HG03280 (cell line): ENCODE data around the gene HIBADH.
"Not testable (repeated sequence)": the region's sequence is repeated elsewhere in the genome, so short reads cannot be mapped to it uniquely, and the experiment has no call there.

ENCODE experiments used
- ATAC-seq: cut with Tn5 transposase; IDR thresholded peaks from one replicate; pipeline ENCODE4 v1.9.1; 2021; ENCODE audit warnings: mild to moderate bottlenecking, moderate library complexity; ENCODE audit not compliant: unreplicated experiment

HIBADH gene

DNA sequence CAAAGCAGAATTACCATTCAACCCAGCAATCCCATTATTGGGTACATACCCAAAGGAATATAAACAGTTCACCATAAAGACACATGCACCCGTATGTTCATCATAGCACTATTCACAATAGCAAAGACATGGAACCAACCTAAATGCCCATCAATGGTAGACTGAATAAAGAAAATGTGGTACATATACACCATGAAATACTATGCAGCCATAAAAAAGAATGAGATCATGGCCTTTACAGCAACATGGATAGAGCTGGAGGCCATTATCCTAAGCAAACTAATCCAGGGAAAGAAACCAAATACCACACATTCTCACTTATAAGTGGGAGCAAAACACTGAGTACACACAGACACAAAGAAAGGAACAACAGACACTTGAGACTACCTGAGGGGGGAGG is 23.6 kb downstream of the HIBADH start:
- not testable (repeated sequence) for ATAC-seq

DNA sequence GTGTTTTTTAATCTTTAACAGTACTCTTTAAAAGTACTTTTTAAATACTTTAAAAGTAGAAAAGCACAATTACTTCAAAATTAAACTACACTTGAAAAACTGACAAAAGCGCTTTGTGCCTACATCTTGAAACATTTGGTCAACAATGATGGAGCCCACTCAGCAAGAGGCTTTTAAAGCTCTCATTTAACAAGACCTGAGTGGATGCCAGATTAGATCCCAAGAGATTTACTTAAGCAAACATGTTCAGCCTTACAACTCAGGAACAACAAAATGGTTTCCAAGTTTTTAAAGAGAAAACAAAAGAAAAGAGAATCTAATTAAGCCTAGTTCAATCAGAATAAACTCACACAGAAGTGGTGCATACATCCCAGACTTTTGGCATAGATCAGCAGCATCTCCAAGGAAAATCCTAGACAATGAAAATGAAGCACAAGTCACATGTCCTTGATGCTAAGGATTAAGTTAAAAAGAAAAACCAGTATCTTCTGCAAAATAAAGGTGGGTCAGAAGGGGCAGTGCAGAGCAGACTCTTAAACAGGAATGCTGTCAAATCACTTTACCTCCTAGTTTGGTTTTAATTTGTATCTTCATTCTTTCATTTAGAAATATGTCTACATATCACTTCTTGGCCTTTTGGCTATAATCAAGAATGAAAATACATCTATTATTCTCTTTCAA is 26.2 kb downstream of the HIBADH start:
- no peak for ATAC-seq

DNA sequence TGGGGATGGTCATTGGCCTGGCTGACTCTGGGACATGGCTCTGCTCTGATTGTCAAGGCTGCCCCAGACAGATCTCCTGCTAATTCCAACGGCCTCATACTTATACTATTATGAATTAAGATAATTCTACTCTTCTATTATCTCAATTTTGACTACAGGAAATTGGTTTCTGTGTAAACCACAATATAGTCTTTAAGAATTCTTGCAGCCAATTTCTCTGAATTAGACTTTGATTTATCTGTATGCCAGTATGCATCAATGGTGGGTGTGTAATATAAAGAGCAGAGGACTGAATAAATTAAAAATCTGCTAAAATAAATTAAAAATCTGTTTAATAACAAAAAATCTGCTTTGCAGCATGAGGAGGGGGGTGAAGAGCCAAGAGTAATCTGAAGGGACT is 27.0 kb downstream of the HIBADH start:
- ATAC-seq = no peak

DNA sequence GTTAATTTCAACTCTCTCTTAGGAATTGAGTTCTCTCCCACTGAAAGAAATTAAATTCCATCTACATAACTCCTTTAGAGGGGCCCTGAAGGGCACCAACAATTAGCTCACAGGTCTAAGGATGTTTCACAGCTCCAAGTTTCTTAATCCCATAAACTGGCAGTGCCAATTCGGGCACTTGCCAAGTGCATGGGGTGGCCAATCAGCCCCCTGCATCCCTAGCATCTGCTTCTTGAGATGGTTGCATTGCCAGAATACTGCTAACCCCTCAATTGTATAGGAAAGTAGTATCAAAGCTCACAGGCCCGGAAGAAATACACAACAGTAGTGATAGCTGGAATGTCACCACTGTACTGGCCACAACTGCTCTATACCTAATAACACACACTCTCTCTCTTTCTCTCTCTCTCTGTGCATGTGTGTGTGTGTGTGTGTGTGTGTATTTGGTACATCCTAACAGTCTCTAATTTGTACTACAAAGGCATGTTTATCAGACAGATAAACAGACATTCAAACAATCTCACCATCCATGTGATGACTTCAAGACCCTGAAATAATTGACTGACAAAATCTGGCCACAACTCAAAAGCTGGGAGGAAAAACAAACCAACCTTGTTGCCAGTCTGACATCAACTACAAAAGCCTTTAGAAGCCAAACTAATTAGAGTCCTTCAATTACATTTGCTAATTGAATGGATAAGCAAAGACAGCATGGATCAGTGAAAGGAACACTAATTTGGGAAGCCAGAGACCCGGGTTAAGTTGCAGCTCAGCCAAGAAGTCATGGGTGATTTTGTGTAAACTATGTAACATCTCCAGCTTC is 27.8 kb downstream of the HIBADH start:
- no peak for ATAC-seq

DNA sequence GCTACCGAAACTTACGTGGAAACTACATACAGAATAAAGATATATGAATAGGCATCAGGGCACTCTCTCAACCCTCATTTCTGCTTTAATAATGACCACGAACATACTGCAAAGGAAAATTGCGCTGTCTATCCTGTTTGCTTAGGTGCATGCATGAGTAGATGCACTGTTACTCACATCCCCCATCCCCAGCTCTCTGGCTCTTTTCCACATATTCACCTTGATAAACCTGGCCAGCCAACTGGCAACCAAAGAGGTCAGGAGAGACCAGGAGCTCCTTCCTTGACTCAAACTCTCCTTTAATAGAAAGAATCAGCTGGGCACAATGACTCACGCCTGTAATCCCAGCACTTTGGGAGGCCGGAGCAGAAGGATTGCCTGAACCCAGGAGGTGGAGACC is 29.6 kb downstream of the HIBADH start:
- ATAC-seq = no peak

DNA sequence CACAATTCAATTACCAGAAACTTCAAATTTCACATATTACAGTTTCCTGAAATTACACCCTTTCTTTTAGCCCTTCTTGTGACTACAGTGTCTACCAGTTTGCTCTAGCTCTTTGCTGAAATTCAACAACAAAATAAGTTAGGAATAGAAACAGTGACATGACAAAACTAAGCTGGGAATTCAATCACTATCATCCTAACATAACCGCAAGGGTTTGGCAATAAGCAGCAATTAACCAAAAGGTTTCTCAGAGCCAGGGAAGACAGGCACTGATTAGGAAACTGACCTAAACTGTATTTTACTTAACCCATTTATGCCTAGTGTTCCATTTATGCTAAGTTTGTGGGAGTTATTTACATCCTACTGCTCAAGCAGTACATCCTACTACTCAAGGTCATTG is 31.3 kb downstream of the HIBADH start:
- no peak for ATAC-seq

DNA sequence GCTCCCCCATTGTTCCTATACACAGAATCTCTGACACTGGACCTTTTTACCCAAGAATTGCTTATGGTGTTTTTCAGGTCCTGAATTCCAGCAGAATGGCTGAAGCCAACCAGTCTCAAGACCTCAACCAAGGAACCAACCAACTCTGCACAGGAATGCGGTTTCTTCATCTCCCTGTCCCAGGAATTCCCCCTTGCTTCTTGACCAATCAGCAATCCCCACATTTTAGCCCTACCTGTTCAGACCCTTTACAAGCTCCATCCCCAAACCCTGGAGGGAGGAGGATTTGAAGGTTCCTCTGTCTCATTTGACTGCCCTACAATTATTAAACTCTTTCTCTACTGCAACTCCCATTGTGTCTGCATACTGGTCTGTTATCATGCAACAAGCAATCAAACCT is 35.5 kb downstream of the HIBADH start:
- no peak for ATAC-seq

DNA sequence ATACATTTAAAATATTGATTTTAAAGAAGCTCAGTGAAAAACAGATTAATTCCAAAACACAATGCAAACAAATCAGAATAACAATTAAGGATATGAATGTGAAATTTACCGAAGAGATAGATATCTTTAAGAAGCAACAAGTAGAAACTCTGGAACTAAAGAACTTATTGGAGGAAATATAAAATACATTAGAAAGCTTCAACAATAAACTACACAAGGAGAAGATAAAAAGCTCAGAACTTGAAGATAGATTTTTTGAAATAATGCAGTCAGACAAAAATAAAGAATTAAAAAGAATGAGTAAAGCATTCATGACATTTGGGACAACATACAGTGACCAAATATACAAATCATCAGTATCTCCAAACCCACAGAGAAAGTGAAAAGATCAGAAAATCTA is 43.2 kb downstream of the HIBADH start:
- ATAC-seq = no peak

DNA sequence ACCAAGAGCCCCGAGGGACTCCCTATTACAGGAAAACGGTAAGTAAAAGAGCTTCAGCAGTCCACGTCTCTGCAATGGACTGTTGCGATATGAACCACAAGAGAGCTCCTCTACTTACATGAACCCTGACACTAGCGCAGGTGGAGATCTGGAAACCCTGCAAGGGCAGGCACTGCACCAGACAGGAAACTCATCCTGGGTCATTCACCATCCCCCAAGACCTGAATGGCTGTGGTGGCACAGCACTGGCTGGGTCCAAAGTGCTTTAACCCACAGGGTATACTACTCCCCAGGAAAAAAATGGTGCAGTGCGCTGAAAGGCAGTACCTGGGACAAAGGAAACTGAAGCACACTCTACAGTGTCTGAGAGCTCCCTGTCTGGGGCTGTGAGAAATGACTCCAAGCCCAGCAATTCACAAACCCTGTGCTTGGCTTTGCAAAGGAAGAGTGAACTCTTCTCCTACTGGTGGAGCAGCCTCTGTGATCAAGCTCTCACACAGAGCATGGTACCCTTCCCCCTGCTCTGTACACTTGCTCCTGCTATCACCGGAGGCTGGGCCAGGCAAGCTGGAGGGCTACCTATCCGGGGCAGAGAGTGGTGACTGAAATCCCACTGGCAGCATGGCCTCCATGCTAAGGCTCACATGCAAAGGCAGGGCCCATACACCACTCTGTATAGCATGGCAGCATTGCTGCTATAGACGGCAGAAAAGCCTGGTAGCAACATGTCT is 44.9 kb downstream of the HIBADH start:
- no peak for ATAC-seq

DNA sequence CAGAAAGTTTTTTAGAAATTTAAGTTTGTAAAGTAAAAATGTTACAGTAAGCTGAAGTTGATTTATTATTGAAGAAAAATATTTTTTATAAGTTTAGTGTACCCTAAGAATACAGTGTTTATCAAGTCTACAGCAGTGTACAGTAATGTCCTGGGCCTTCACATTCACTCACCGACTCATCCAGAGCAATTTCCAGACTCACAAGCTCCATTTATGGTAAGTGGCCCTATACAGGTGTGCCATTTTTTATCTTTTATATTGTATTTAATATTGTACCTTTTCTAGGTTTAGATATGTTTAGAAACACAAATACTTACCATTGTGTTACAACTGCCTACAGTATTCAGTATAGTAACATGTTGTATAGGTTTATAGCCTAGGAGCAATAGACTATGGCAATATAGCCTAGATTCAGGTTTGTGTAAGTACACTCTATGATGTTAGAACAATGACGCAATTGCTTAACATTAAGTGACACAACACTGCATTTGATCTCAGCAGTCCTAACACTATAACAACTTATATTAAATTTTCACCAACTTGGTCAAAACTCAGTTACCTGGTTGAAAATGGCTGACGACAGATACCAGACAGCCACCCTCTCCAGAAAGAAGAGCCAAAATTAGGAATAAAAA is 45.7 kb downstream of the HIBADH start:
- no peak for ATAC-seq

DNA sequence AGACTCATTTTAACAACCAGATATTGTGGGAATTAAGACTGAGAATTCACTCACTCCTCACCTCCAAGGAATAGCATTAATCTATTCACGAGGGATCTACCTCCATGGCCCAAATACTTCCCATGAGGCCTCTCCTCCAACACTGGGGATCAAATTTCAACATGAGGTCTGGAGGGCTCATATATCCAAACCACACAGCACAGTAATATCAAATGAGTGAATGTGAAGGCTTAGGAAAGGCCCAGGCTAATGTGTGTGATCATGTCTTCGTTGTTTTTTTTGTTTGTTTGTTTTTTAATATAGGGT is 46.5 kb downstream of the HIBADH start:
- no peak for ATAC-seq

DNA sequence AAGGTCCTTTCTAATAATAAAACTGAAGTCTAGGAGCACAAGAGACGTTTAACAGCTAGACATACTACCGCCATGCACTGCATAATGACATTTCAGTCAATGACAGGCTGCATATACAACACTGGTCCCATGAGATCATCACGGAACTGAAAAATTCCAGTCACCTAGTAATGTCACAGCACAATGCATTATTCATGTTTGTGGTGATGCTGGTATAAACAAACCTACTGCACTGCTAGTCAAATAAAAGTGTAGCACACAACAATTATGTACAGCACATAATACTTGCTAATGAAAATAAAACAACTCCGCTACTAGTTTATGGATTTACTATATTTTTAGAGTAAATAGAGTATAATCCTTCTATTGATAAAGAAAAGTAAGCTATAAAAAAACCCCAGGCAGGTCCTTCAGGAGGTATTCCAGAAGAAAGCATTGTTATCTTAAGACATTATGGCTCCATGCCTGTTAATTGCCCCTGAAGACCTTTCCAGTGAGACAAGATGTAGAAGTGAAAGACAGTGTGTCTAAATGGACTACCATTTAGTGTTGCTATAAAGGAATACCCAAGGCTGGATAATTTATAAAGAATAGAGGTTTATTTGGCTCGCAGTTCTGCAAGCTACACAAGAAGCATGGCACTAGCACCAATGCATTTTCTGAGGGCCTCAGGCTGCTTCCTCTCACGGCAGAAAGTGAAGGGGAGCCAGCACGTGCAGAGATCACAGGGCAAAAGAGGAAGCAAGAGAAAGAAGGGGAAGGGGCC is 47.1 kb downstream of the HIBADH start:
- no peak for ATAC-seq

DNA sequence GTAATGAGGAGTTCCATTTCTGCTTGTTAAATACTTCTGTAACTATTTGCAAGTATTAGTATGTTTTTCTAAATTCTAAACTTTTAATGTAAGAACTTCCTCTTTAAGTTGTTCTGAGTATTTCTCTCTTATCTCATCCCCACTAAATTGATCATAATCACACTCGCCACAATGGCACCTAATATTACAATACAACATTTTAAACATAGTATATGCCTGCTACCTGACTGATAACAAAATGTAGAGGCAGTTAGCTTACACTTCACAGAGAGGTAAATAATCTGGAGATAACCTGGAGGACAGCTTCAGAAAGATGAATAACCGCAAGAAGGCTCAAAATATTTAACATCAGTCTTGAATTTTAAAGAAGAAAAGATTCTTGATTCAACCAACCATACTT is 48.6 kb downstream of the HIBADH start:
- ATAC-seq = no peak

DNA sequence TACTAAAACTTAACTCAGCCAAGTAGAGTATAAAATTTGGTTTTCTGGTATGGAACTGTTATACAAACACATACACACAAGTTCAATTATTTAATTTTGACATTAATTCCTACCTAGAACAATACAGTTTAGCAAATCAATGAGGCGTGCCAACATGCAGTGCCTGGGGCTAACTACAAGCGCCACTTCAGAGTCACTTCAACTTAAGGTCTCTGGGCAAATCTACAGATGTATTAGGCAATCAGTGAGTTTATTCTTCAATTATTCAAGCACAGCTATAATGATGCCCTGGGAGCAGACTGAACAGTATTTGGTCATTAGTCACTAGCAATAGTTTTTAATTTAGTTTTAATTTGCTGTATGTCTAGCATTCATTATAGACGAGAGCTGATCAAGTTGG is 51.6 kb downstream of the HIBADH start:
- no peak for ATAC-seq

DNA sequence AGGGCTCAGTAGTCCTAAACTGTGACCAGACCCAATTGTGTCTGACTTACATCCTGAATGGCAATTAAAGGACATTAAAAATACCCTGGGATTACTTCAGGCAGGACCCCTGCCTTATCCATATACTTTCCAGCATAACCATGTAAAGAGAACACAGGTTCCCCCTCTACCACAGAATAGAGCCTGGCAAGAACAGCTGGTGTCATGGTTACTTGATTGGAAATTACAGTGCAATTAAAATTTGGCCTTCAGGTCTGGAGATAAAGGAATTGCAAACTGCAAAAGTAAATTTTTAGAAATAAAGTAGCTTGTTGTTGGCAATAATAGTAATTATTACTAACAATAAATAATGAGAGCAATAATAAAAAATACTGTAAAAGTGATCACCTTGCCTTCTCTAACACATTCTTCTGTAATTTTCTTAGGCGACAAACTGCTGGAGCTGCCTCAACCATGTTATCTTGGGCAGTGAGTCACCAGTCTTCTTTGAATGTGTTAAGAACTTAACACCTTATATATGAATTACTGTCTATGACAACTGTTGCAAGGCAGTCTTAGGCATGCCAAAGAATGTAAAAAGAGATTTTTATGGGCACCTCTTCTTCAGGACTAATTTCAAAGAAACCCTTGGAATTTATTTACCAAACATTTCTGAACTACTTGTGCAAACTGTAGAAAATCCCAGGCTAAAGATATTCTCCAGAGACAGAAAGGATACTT is 53.7 kb downstream of the HIBADH start:
- ATAC-seq = no peak

DNA sequence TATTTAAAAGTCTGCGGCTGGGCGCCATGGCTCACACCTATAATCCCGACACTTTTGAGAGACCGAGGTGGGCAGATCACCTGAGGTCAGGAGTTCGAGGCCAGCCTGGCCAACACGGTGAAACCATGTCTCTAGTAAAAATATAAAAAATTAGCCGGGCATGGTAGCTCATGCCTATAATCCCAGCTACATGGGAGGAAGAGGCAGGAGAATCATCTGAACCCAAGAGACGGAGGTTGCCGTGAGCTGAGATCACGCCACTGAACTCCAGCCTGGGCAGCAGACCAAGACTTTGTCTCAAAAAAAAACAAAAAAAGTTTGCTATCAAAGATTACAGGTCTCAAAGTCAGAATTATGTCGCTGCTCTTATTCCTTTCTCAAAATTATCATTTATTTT is 55.5 kb downstream of the HIBADH start:
- no peak for ATAC-seq

DNA sequence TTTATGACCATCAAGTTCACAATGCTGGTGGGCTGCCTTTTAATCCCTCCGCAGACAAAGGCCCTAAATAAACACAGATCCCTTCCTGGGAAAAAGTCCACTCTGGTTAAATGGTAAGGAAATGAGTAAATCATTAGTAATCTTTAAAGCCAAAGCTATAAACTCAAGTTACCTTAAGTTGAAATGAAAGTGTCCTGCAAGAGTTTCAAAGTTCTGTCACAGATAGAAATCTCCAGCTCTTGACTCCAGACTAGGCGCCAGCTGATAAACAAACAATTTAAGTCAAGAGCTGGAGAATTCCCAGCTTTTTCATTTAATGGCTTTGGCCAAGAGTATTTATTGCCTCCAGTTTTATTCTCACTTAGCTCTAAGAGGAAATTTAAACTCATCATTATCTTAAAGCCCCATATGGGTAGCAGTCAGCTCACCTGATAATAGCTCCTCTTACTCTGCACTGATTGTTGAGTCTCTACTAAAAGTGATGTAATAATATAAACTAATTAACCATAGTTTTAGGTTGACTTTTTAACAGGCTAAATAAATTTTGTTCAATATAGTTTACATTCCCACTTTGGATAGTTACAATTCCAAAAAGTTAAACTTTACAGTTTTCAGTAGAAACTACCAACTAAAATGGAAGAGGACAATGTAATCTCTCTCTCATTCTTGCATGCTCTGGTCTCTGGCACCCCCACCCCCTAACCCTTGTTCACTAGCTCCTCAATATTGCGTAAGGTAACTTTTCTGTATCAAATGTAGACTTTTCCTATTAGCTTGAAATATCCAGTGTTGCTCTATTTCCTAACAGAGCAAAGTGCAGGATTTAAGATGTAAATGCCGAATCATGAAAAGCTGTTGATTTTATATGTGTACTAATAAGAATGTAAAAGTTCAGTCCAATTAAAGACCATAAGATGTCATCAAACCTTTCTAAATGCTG is 56.1 kb downstream of the HIBADH start:
- ATAC-seq = no peak

DNA sequence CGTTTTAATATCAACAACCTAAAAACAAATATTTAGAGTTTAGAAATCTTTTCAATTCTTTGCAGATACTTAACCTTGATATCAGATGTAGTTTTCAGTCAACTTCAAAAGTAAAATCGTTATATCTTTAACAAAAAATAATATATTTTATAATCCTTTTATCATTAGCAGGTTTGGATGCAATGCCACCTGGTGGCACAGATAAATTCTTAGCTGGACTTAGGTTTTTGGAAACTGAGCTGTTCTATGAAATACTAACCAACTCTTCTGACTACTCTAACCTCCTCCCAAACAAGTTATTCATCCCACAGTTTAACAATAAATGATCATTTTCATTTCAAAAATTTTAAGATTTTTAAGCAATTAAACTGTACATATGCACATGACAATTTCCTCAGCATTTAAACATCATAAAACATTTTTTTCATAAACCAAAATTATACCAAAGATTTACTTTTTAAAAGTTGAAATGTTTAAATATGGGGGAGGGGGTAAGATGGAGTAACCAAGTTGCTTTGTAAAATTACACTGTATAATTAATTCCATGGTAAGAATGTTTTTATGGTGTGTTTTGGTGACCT is 56.9 kb downstream of the HIBADH start:
- no peak for ATAC-seq

DNA sequence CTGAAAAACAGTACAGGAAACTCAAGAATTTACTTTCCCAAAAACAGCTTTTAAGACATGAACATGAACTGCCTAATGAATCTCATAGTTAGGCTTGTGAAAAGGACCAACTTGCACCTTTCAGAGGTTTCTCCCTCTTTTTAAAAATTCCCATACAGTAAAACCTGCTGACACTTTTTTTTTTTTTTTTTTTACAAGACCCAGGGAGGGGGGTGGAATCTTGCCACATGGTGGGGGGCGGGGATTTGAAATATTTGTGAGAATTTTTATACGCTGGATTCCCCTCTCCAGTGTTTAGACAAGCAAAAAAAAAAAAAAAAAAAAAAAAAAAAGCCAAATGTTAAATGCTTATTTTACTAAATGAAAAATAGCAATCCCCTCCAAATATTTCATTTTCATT is 57.4 kb downstream of the HIBADH start:
- ATAC-seq = no peak
